ENCODE data around the gene ZNF521.

The ZNF521 gene

GRCh38 chr18:25075331-25075730 lies 276.6 kb downstream of the ZNF521 start:
- Histone ChIP-seq H3K27ac (ENCODE audit: low read depth, low read length) (no peak overlapping the region), H3K27me3 (ENCODE audit: control insufficient read depth in 1 of 2, insufficient read depth in 2 of 2, low read length in 2 of 2) (no peaks in the 10 kb centered on the region), H3K9me3 (ENCODE audit: low read length) (no peaks in the 10 kb centered on the region), H3K4me1 (ENCODE audit: insufficient read depth, low read length) (no peaks in the 10 kb centered on the region), H3K36me3 (ENCODE audit: insufficient read depth, low read length) (no peaks in the 10 kb centered on the region), H3K4me3 (ENCODE audit: low read depth in 1 of 2, low read length in 2 of 2) (no peak overlapping the region), H3K9ac (ENCODE audit: low read length) (no peak overlapping the region)

- Histone ChIP-seq H3K36me3 (ENCODE audit: insufficient read depth, low read length) (no peaks in the 10 kb centered on the region), H3K4me3 (ENCODE audit: low read depth in 1 of 2, low read length in 2 of 2) (no peak overlapping the region), H3K27ac (ENCODE audit: low read depth, low read length) (no peak overlapping the region), H3K9ac (ENCODE audit: low read length) (no peak overlapping the region), H3K9me3 (ENCODE audit: low read length) (no peaks in the 10 kb centered on the region), H3K4me1 (ENCODE audit: insufficient read depth, low read length) (no peaks in the 10 kb centered on the region), H3K27me3 (ENCODE audit: control insufficient read depth in 1 of 2, insufficient read depth in 2 of 2, low read length in 2 of 2) (no peaks in the 10 kb centered on the region)
These were observed 277.0 kb downstream of the ZNF521 start for GRCh38 chr18:25074925-25075324.

GRCh38 chr18:25072205-25072604 lies 279.8 kb downstream of the ZNF521 start:
- Histone ChIP-seq H3K27me3 (ENCODE audit: control insufficient read depth in 1 of 2, insufficient read depth in 2 of 2, low read length in 2 of 2) (no peaks in the 10 kb centered on the region), H3K9ac (ENCODE audit: low read length) (no peak overlapping the region), H3K27ac (ENCODE audit: low read depth, low read length) (no peak overlapping the region), H3K4me1 (ENCODE audit: insufficient read depth, low read length) (no peaks in the 10 kb centered on the region), H3K9me3 (ENCODE audit: low read length) (no peaks in the 10 kb centered on the region), H3K4me3 (ENCODE audit: low read depth in 1 of 2, low read length in 2 of 2) (no peak overlapping the region), H3K36me3 (ENCODE audit: insufficient read depth, low read length) (no peaks in the 10 kb centered on the region)

- H3K36me3 ChIP-seq (ENCODE audit: insufficient read depth, low read length) = no peaks in the 10 kb centered on the region
- no peaks in the 10 kb centered on the region for H3K4me1 ChIP-seq (ENCODE audit: insufficient read depth, low read length)
- no peak overlapping the region for H3K27ac ChIP-seq (ENCODE audit: low read depth, low read length)
- H3K4me3 ChIP-seq (ENCODE audit: low read depth in 1 of 2, low read length in 2 of 2) = no peak overlapping the region
- H3K27me3 ChIP-seq (ENCODE audit: control insufficient read depth in 1 of 2, insufficient read depth in 2 of 2, low read length in 2 of 2) = no peaks in the 10 kb centered on the region
- no peaks in the 10 kb centered on the region for H3K9me3 ChIP-seq (ENCODE audit: low read length)
- H3K9ac ChIP-seq (ENCODE audit: low read length) = no peak overlapping the region
These were observed 284.5 kb downstream of the ZNF521 start for GRCh38 chr18:25067275-25068025.

GRCh38 chr18:25066516-25066915 lies 285.4 kb downstream of the ZNF521 start:
- H3K27ac ChIP-seq (ENCODE audit: low read depth, low read length) = no peak overlapping the region
- no peaks in the 10 kb centered on the region for H3K27me3 ChIP-seq (ENCODE audit: control insufficient read depth in 1 of 2, insufficient read depth in 2 of 2, low read length in 2 of 2)

GRCh38 chr18:25062720-25063119 lies 289.2 kb downstream of the ZNF521 start:
- no peaks in the 10 kb centered on the region for H3K9me3 ChIP-seq (ENCODE audit: low read length)
- no peaks in the 10 kb centered on the region for H3K36me3 ChIP-seq (ENCODE audit: insufficient read depth, low read length)
- H3K4me3 ChIP-seq (ENCODE audit: low read depth in 1 of 2, low read length in 2 of 2) = no peak overlapping the region
- no peak overlapping the region for H3K9ac ChIP-seq (ENCODE audit: low read length)
- no peaks in the 10 kb centered on the region for H3K27me3 ChIP-seq (ENCODE audit: control insufficient read depth in 1 of 2, insufficient read depth in 2 of 2, low read length in 2 of 2)
- H3K27ac ChIP-seq (ENCODE audit: low read depth, low read length) = no peak overlapping the region
- no peaks in the 10 kb centered on the region for H3K4me1 ChIP-seq (ENCODE audit: insufficient read depth, low read length)

More at GRCh38 chr18:25066516-25066915, 285.4 kb downstream of the ZNF521 start:
- no peak overlapping the region for H3K9ac ChIP-seq (ENCODE audit: low read length)
- no peaks in the 10 kb centered on the region for H3K9me3 ChIP-seq (ENCODE audit: low read length)
- H3K4me3 ChIP-seq (ENCODE audit: low read depth in 1 of 2, low read length in 2 of 2) = no peak overlapping the region
- H3K4me1 ChIP-seq (ENCODE audit: insufficient read depth, low read length) = no peaks in the 10 kb centered on the region
- no peaks in the 10 kb centered on the region for H3K36me3 ChIP-seq (ENCODE audit: insufficient read depth, low read length)

GRCh38 chr18:25061395-25061794 lies 290.6 kb downstream of the ZNF521 start:
- H3K9me3 ChIP-seq (ENCODE audit: low read length) = no peaks in the 10 kb centered on the region
- H3K9ac ChIP-seq (ENCODE audit: low read length) = no peak overlapping the region
- no peaks in the 10 kb centered on the region for H3K36me3 ChIP-seq (ENCODE audit: insufficient read depth, low read length)
- no peak overlapping the region for H3K4me3 ChIP-seq (ENCODE audit: low read depth in 1 of 2, low read length in 2 of 2)
- no peak overlapping the region for H3K27ac ChIP-seq (ENCODE audit: low read depth, low read length)
- no peaks in the 10 kb centered on the region for H3K27me3 ChIP-seq (ENCODE audit: control insufficient read depth in 1 of 2, insufficient read depth in 2 of 2, low read length in 2 of 2)
- H3K4me1 ChIP-seq (ENCODE audit: insufficient read depth, low read length) = no peaks in the 10 kb centered on the region

GRCh38 chr18:25058521-25058920 lies 293.4 kb downstream of the ZNF521 start:
- H3K27me3 ChIP-seq (ENCODE audit: control insufficient read depth in 1 of 2, insufficient read depth in 2 of 2, low read length in 2 of 2) = no peaks in the 10 kb centered on the region
- H3K36me3 ChIP-seq (ENCODE audit: insufficient read depth, low read length) = no peaks in the 10 kb centered on the region
- H3K9ac ChIP-seq (ENCODE audit: low read length) = no peak overlapping the region
- H3K4me3 ChIP-seq (ENCODE audit: low read depth in 1 of 2, low read length in 2 of 2) = no peak overlapping the region
- H3K9me3 ChIP-seq (ENCODE audit: low read length) = no peaks in the 10 kb centered on the region
- H3K4me1 ChIP-seq (ENCODE audit: insufficient read depth, low read length) = no peaks in the 10 kb centered on the region
- no peak overlapping the region for H3K27ac ChIP-seq (ENCODE audit: low read depth, low read length)

GRCh38 chr18:25057491-25058050 lies 294.4 kb downstream of the ZNF521 start:
- Histone ChIP-seq H3K9ac (ENCODE audit: low read length) (no peak overlapping the region), H3K4me1 (ENCODE audit: insufficient read depth, low read length) (no peaks in the 10 kb centered on the region), H3K27ac (ENCODE audit: low read depth, low read length) (no peak overlapping the region), H3K4me3 (ENCODE audit: low read depth in 1 of 2, low read length in 2 of 2) (no peak overlapping the region), H3K36me3 (ENCODE audit: insufficient read depth, low read length) (no peaks in the 10 kb centered on the region), H3K27me3 (ENCODE audit: control insufficient read depth in 1 of 2, insufficient read depth in 2 of 2, low read length in 2 of 2) (no peaks in the 10 kb centered on the region), H3K9me3 (ENCODE audit: low read length) (no peaks in the 10 kb centered on the region)

GRCh38 chr18:25056429-25056828 lies 295.5 kb downstream of the ZNF521 start:
- no peaks in the 10 kb centered on the region for H3K4me1 ChIP-seq (ENCODE audit: insufficient read depth, low read length)
- no peak overlapping the region for H3K4me3 ChIP-seq (ENCODE audit: low read depth in 1 of 2, low read length in 2 of 2)
- H3K9ac ChIP-seq (ENCODE audit: low read length) = no peak overlapping the region
- H3K36me3 ChIP-seq (ENCODE audit: insufficient read depth, low read length) = no peaks in the 10 kb centered on the region
- no peak overlapping the region for H3K27ac ChIP-seq (ENCODE audit: low read depth, low read length)
- no peaks in the 10 kb centered on the region for H3K27me3 ChIP-seq (ENCODE audit: control insufficient read depth in 1 of 2, insufficient read depth in 2 of 2, low read length in 2 of 2)
- no peaks in the 10 kb centered on the region for H3K9me3 ChIP-seq (ENCODE audit: low read length)

- Histone ChIP-seq H3K27ac (ENCODE audit: low read depth, low read length) (no peak overlapping the region), H3K27me3 (ENCODE audit: control insufficient read depth in 1 of 2, insufficient read depth in 2 of 2, low read length in 2 of 2) (no peaks in the 10 kb centered on the region), H3K4me1 (ENCODE audit: insufficient read depth, low read length) (no peaks in the 10 kb centered on the region), H3K9me3 (ENCODE audit: low read length) (no peaks in the 10 kb centered on the region), H3K4me3 (ENCODE audit: low read depth in 1 of 2, low read length in 2 of 2) (no peak overlapping the region), H3K9ac (ENCODE audit: low read length) (no peak overlapping the region), H3K36me3 (ENCODE audit: insufficient read depth, low read length) (no peaks in the 10 kb centered on the region)
These were observed 296.9 kb downstream of the ZNF521 start for GRCh38 chr18:25055076-25055475.

GRCh38 chr18:25053466-25053865 lies 298.5 kb downstream of the ZNF521 start:
- H3K9ac ChIP-seq (ENCODE audit: low read length) = no peak overlapping the region
- H3K4me1 ChIP-seq (ENCODE audit: insufficient read depth, low read length) = no peaks in the 10 kb centered on the region
- no peak overlapping the region for H3K27ac ChIP-seq (ENCODE audit: low read depth, low read length)
- no peaks in the 10 kb centered on the region for H3K9me3 ChIP-seq (ENCODE audit: low read length)
- H3K36me3 ChIP-seq (ENCODE audit: insufficient read depth, low read length) = no peaks in the 10 kb centered on the region
- H3K4me3 ChIP-seq (ENCODE audit: low read depth in 1 of 2, low read length in 2 of 2) = no peak overlapping the region
- H3K27me3 ChIP-seq (ENCODE audit: control insufficient read depth in 1 of 2, insufficient read depth in 2 of 2, low read length in 2 of 2) = no peaks in the 10 kb centered on the region
